MM.1S (cell line): ENCODE results near the gene MBP.

Experiments used
- DNase-seq: peaks from one replicate; pipeline ENCODE4 v3.0.0-alpha.2; 2015
- H2AFZ ChIP-seq: fragments of 300-600 bp; sonication (generic); 2 replicates; pipeline ENCODE4 v1.6.0; 2016; ENCODE audit warnings: antibody characterized with exemption, low read length
- H3F3A ChIP-seq: fragments of 300-600 bp; sonication (generic); 2 replicates; pipeline ENCODE4 v1.6.1; 2016; ENCODE audit warnings: mild to moderate bottlenecking, antibody characterized with exemption, low read length, moderate library complexity, mixed read lengths; ENCODE audit not compliant: insufficient read depth
- H3K27ac ChIP-seq: fragments of 300-600 bp; sonication (generic); 2 replicates; pipeline ENCODE4 v1.5.1; 2016; ENCODE audit warnings: mild to moderate bottlenecking, low read length
- H3K27me3 ChIP-seq: fragments of 300-600 bp; sonication (generic); replicated peaks from 2 replicates; pipeline ENCODE4 v1.6.0; 2016; ENCODE audit warnings: low read length; ENCODE audit not compliant: insufficient read depth
- H3K36me3 ChIP-seq: fragments of 300-600 bp; sonication (generic); replicated peaks from 2 replicates; pipeline ENCODE4 v1.6.1; 2016; ENCODE audit warnings: mild to moderate bottlenecking, low read length, mixed read lengths; ENCODE audit not compliant: insufficient read depth
- H3K4me1 ChIP-seq: fragments of 300-600 bp; sonication (generic); 2 replicates; pipeline ENCODE4 v1.6.1; 2016; ENCODE audit warnings: low read length, mixed read lengths
- H3K4me2 ChIP-seq: fragments of 300-600 bp; sonication (generic); 2 replicates; pipeline ENCODE4 v1.6.0; 2016; ENCODE audit warnings: low read depth, low read length
- H3K4me3 ChIP-seq: fragments of 300-600 bp; sonication (generic); 2 replicates; pipeline ENCODE4 v1.5.1; 2016; ENCODE audit warnings: low read length, mixed read lengths
- H3K79me2 ChIP-seq: fragments of 300-600 bp; sonication (generic); 2 replicates; pipeline ENCODE4 v1.6.1; 2016; ENCODE audit warnings: mixed run types, low read length, mixed read lengths
- H3K9ac ChIP-seq: fragments of 300-600 bp; sonication (generic); 2 replicates; pipeline ENCODE4 v1.6.1; 2016; ENCODE audit warnings: low read length, mixed read lengths
- H3K9me2 ChIP-seq: fragments of 300-600 bp; sonication (generic); replicated peaks from 2 replicates; pipeline ENCODE4 v1.6.1; 2016; ENCODE audit warnings: mild to moderate bottlenecking, low read length, mixed read lengths; ENCODE audit not compliant: insufficient read depth
- H3K9me3 ChIP-seq: fragments of 300-600 bp; sonication (generic); replicated peaks from 2 replicates; pipeline ENCODE4 v1.6.1; 2016; ENCODE audit warnings: mild to moderate bottlenecking, low read length, mixed read lengths; ENCODE audit not compliant: insufficient read depth
- H4K20me1 ChIP-seq: fragments of 300-600 bp; sonication (generic); 2 replicates; pipeline ENCODE4 v1.6.1; 2016; ENCODE audit warnings: mild to moderate bottlenecking, low read length, moderate library complexity, mixed read lengths; ENCODE audit not compliant: insufficient read depth
- EZH2 ChIP-seq: fragments of 300-600 bp; sonication (generic); optimal IDR thresholded peaks from 2 replicates; pipeline ENCODE3; 2017; ENCODE audit warnings: low read depth, mild to moderate bottlenecking, antibody characterized with exemption, low read length, mixed read lengths
- EZH2phosphoT487 ChIP-seq: fragments of 300-600 bp; sonication (generic); IDR thresholded peaks from 2 replicates; pipeline ENCODE4 v1.6.1; 2018; ENCODE audit warnings: antibody characterized with exemption, low read length
- TF ChIP-seq, protein P1 (sequence below): fragments of 300-600 bp; sonication (generic); IDR thresholded peaks from 2 replicates; pipeline ENCODE4 v1.5.1; 2016; ENCODE audit warnings: antibody characterized with exemption, low read length, mixed read lengths

MBP gene

DNA sequence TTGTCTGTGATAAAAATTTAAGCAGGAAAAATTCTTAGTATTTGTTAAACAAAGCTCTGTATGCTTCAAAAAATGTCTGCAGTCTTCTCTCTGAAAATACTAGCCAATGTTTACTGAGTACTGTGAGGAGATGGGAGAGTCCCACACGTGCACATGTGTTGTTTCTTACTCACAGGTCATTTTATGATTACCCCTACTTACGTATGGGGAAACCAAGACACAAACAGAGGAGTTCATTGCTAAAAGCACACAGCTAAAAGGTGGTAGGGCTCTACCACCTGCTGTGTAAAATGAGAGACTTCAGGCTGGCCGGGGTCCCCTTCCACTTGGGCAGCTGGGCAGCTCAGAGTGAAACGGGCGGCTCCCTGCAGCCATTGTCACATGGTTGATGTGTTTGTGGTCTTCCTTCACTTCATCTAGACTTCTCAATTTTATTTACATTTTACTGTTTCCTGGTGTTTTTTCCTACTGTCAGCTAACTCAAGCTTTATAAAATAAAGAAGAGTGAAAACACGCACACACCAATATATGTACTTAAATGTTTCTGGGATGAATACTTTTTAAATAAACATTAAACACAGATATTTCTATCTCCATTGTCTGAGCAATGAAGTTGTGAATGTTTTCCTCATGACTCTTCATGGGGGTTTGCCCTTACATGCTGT, 71.2 kb downstream of the MBP start:
- Histone ChIP-seq H3K4me3 (no peak overlapping the region; the same call in 1 of the 2 replicates), H3K4me1 (peaks cover 50% of the 10 kb centered on the region), H3K9me3 (no peaks in the 10 kb centered on the region), H3K9me2 (no peaks in the 10 kb centered on the region), H3K27me3 (no peaks in the 10 kb centered on the region), H3K9ac (peak overlapping the region; percentile 60), H3K79me2 (no peaks in the 10 kb centered on the region; the same call in 1 of the 2 replicates), H3K4me2 (peak overlapping the region; percentile 57), H3K36me3 (no peaks in the 10 kb centered on the region), H2AFZ (peak overlapping the region; percentile 65), H4K20me1 (no peaks in the 10 kb centered on the region), H3K27ac (peak overlapping the region; percentile 98), H3F3A (peaks cover 22% of the 10 kb centered on the region)
- no peak for DNase-seq
- TF ChIP-seq, protein P1, sequence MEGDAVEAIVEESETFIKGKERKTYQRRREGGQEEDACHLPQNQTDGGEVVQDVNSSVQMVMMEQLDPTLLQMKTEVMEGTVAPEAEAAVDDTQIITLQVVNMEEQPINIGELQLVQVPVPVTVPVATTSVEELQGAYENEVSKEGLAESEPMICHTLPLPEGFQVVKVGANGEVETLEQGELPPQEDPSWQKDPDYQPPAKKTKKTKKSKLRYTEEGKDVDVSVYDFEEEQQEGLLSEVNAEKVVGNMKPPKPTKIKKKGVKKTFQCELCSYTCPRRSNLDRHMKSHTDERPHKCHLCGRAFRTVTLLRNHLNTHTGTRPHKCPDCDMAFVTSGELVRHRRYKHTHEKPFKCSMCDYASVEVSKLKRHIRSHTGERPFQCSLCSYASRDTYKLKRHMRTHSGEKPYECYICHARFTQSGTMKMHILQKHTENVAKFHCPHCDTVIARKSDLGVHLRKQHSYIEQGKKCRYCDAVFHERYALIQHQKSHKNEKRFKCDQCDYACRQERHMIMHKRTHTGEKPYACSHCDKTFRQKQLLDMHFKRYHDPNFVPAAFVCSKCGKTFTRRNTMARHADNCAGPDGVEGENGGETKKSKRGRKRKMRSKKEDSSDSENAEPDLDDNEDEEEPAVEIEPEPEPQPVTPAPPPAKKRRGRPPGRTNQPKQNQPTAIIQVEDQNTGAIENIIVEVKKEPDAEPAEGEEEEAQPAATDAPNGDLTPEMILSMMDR = no peak
- TF ChIP-seq EZH2phosphoT487 (no peak), EZH2 (no peak)

DNA sequence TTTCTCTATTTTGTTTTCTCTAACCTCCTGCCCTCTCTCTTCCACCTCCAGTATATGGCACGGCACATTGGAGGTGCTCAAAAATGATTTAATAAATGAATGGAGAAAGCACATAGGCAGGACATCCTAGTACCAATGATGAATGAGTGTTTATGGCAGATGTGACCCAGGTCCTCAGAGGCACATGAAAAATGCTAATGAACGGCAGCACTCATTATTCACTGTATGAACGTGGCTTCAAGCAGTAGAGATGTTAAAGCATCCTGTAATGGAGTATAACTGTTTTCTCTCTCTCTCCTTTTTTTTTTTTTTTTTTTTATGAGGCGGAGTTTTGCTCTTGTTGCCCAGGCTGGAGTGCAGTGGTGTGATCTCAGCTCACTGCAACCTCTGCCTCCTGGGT, 72.4 kb downstream of the MBP start:
- H3F3A ChIP-seq = peaks cover 22% of the 10 kb centered on the region
- no peak overlapping the region for H3K4me3 ChIP-seq
- no peaks in the 10 kb centered on the region; the same call in 1 of the 2 replicates for H3K79me2 ChIP-seq
- TF ChIP-seq EZH2 (no peak), EZH2phosphoT487 (no peak)
- TF ChIP-seq, protein P1 = no peak
- H3K9me2 ChIP-seq = no peaks in the 10 kb centered on the region
- no peaks in the 10 kb centered on the region for H3K36me3 ChIP-seq
- H3K4me2 ChIP-seq = no peak overlapping the region
- H4K20me1 ChIP-seq = no peaks in the 10 kb centered on the region
- DNase-seq = no peak
- no peak overlapping the region for H3K9ac ChIP-seq
- no peaks in the 10 kb centered on the region for H3K9me3 ChIP-seq
- H2AFZ ChIP-seq = no peak overlapping the region
- H3K27me3 ChIP-seq = no peaks in the 10 kb centered on the region
- H3K4me1 ChIP-seq = peaks cover 45% of the 10 kb centered on the region
- no peak overlapping the region for H3K27ac ChIP-seq

DNA sequence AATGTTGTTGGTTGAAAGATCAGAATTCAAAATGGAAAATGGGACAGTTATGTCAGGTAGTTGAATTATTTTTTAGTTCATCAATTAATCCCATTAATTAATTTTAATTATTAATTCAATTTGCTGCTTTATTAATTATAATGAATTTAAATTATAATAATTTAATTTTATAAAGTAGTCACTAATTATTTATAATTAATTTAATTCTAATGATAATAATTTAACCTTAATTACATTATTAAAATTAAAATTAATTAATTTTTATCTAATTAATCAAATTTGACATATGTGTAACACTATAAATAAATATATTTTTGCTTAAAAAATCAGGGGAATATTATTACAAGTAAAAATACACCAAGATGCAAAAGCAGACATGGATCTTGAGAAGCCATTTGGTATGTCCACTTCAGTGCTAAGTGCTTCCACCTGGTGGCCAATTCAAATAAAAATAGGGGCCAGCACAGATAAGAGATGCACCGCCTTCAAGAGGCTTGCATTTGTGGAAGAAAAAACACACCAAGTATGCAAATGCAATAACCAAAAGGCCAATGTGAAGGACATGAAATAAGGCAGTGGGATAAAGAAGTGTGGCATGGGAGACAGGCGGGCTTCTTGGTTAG, 73.2 kb downstream of the MBP start:
- Histone ChIP-seq H3K9me2 (no peaks in the 10 kb centered on the region), H3K9ac (no peak overlapping the region), H3K9me3 (no peaks in the 10 kb centered on the region), H3K4me2 (no peak overlapping the region), H3K36me3 (no peaks in the 10 kb centered on the region), H3K27ac (no peak overlapping the region), H3K4me1 (peaks cover 46% of the 10 kb centered on the region), H3K79me2 (no peaks in the 10 kb centered on the region; the same call in 1 of the 2 replicates), H3F3A (peaks cover 22% of the 10 kb centered on the region), H3K4me3 (no peak overlapping the region), H3K27me3 (no peaks in the 10 kb centered on the region), H2AFZ (no peak overlapping the region), H4K20me1 (no peaks in the 10 kb centered on the region)
- TF ChIP-seq EZH2phosphoT487 = no peak
- TF ChIP-seq, protein P1 = peak; percentile 38
- peak; percentile 56 for DNase-seq
